ENCODE data around the gene ITPR3.

DNA sequence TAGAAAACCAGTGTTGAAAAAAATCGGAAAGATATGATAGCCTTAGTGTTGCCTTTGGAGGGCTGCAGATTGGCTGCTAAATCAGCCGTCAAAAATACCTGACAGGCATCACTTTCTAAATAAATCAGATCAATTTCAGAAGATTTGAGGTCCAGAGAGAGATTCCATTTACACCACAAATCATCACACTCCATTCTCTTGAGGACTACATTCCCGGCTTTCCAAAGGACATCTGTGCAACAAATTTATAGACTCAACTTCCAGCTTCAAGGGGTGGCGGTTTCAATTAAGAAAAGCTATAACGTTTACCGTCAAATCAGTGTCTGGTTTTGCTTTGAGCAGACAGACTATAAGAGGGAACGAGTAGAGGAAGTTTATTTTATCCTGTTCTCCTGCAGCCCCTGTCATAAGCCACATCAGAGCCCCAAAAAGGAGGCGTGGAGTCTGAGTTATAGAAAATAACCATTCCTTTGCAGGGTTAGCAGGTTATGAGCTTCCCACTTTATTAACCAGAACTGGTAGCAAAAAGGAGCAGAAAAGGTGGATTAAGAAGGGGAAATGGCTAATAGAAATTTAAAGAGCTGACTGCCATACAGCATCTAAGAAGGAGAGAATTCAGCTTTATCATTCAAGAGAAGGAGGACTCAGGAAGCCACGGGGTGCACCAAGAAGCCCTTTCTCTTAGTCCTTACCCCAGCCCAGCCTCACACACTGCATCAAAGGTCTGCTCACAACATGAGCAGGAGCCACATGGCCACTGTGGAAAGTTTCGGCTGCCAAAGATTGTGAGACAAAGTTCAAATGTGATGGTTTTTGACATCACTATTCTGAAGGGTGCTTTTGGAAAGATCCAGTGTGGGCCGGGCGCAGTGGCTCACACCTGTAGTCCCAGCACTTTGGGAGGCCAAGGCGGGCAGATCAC lies 103.2 kb downstream of the ITPR3 start:
- TF ChIP-seq, protein P1, sequence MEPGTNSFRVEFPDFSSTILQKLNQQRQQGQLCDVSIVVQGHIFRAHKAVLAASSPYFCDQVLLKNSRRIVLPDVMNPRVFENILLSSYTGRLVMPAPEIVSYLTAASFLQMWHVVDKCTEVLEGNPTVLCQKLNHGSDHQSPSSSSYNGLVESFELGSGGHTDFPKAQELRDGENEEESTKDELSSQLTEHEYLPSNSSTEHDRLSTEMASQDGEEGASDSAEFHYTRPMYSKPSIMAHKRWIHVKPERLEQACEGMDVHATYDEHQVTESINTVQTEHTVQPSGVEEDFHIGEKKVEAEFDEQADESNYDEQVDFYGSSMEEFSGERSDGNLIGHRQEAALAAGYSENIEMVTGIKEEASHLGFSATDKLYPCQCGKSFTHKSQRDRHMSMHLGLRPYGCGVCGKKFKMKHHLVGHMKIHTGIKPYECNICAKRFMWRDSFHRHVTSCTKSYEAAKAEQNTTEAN (CRISPR knock-in tag; conservative IDR thresholded peaks at IDR 0.05), result no peak
- TF ChIP-seq, protein P2, sequence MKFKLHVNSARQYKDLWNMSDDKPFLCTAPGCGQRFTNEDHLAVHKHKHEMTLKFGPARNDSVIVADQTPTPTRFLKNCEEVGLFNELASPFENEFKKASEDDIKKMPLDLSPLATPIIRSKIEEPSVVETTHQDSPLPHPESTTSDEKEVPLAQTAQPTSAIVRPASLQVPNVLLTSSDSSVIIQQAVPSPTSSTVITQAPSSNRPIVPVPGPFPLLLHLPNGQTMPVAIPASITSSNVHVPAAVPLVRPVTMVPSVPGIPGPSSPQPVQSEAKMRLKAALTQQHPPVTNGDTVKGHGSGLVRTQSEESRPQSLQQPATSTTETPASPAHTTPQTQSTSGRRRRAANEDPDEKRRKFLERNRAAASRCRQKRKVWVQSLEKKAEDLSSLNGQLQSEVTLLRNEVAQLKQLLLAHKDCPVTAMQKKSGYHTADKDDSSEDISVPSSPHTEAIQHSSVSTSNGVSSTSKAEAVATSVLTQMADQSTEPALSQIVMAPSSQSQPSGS (CRISPR knock-in tag; IDR thresholded peaks at IDR 0.05), result no peak

Data from HepG2 (cell line).